Stomach (tissue), 4 donors: ENCODE results near the gene DRC1.

Experiments
- POLR2AphosphoS5 ChIP-seq, 3 donors: sonication (generic); formaldehyde crosslinking; IDR thresholded peaks; one replicate each; pipeline ENCODE4 v1.6.1; 2016; ENCODE audit warnings: antibody characterized with exemption in 3 of 3
- TF ChIP-seq, protein P1 (sequence below), 7 experiments: fragments of 450-650 bp in 4 of 7; fragments of 200-600 bp in 3 of 7; sonication (generic) in 3 of 7; IDR thresholded peaks; one replicate each; pipeline ENCODE4 v1.5.1; 2016 to 2019; ENCODE audit warnings: antibody characterized with exemption in 7 of 7, control low read depth in 2 of 7, mild to moderate bottlenecking in 1 of 7

DNA sequence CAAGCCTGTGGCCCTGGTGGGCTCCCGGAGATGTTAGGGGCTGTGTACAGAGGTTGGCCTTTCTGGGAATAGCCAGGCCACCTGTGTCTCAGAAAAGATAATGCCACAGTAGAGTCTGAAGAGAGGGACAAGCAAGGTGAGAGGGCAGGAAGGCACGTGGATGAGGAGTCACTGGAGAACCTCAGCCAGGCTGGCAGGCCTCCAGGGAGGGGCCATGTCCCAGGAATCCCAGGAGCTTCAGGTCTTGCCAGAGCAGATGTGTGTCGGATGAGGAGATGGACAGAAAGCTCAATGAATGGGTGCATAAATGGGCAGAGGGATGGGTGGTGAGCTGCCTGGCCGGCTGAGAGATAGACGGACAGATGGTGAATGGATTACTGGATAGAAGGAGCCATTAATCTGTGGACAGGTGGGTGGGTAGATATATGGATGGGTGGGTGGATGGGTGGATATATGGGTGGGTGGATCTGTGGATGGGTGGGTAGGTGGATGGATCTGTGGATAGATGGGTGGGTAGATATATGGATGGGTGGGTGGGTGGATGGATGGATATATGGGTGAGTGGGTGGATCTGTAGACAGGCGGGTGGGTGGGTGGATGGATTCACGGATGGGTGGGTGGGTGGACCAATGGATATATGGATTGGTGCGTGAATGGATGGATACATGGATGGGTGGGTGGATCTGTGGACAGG is 84.2 kb downstream of the DRC1 start:
- TF ChIP-seq, protein P1, sequence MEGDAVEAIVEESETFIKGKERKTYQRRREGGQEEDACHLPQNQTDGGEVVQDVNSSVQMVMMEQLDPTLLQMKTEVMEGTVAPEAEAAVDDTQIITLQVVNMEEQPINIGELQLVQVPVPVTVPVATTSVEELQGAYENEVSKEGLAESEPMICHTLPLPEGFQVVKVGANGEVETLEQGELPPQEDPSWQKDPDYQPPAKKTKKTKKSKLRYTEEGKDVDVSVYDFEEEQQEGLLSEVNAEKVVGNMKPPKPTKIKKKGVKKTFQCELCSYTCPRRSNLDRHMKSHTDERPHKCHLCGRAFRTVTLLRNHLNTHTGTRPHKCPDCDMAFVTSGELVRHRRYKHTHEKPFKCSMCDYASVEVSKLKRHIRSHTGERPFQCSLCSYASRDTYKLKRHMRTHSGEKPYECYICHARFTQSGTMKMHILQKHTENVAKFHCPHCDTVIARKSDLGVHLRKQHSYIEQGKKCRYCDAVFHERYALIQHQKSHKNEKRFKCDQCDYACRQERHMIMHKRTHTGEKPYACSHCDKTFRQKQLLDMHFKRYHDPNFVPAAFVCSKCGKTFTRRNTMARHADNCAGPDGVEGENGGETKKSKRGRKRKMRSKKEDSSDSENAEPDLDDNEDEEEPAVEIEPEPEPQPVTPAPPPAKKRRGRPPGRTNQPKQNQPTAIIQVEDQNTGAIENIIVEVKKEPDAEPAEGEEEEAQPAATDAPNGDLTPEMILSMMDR (IDR thresholded peaks at IDR 0.05) = no peak
- TF ChIP-seq POLR2AphosphoS5 (IDR thresholded peaks at IDR 0.05) = no peak
